Measurements from ENCODE around the gene ACOX2.

DNA sequence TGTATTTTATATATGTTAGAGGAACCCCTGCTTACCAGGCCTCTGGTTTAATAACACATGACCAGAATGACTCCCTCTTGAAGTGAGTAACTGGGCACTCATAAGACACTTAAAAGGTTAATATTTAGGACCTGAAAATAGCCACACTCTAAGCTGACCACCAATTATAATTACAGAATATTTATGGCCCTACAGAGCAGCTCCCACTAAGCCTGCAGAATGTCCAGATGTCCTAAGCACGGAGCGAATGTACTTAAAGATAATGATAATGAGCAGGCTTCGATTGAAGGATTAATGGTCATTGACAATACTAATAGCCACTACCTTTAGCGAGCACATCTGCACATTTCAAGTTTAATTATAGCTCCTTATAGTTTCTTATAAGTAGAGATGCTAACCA lies 67.9 kb downstream of the ACOX2 start:
- TF ChIP-seq, protein P1, sequence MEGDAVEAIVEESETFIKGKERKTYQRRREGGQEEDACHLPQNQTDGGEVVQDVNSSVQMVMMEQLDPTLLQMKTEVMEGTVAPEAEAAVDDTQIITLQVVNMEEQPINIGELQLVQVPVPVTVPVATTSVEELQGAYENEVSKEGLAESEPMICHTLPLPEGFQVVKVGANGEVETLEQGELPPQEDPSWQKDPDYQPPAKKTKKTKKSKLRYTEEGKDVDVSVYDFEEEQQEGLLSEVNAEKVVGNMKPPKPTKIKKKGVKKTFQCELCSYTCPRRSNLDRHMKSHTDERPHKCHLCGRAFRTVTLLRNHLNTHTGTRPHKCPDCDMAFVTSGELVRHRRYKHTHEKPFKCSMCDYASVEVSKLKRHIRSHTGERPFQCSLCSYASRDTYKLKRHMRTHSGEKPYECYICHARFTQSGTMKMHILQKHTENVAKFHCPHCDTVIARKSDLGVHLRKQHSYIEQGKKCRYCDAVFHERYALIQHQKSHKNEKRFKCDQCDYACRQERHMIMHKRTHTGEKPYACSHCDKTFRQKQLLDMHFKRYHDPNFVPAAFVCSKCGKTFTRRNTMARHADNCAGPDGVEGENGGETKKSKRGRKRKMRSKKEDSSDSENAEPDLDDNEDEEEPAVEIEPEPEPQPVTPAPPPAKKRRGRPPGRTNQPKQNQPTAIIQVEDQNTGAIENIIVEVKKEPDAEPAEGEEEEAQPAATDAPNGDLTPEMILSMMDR (IDR thresholded peaks at IDR 0.05 in 2 of 3, conservative IDR thresholded peaks at IDR 0.05 in 1 of 3; ENCODE audit: borderline replicate concordance in 1 of 3, insufficient read depth in 1 of 3, low read depth in 2 of 3, low read length in 2 of 3), result no peak
- no peak for TF ChIP-seq POLR2A (IDR thresholded peaks at IDR 0.05; ENCODE audit: borderline replicate concordance, extremely low read depth, insufficient read depth, insufficient read length)
- no peak for TF ChIP-seq POLR2AphosphoS5 (IDR thresholded peaks at IDR 0.05; ENCODE audit: low read depth, low read length)
- TF ChIP-seq EZH2 (IDR thresholded peaks at IDR 0.05), result no peak
- no peak for TF ChIP-seq ELF1 (IDR thresholded peaks at IDR 0.05; ENCODE audit: borderline replicate concordance, low read depth)
